PFSK-1 (cell line): Measurements from ENCODE around the gene TMEM175.

Source experiments
- FOXP2 ChIP-seq: optimal IDR thresholded peaks from 2 replicates; pipeline ENCODE3; 2011; ENCODE audit warnings: borderline replicate concordance, control low read depth, inconsistent platforms; ENCODE audit not compliant: insufficient read depth; ENCODE audit errors: extremely low read length, extremely low read depth
- POLR2AphosphoS5 ChIP-seq: IDR thresholded peaks from 2 replicates; pipeline ENCODE4 v1.6.1; 2012; ENCODE audit warnings: low read depth, mild to moderate bottlenecking, control low read depth, low read length, moderate library complexity
- REST ChIP-seq, 2 experiments: IDR thresholded peaks; 2 replicates each; pipeline versions ENCODE4 v1.6.1 to v1.8.0; 2011 to 2012; ENCODE audit warnings: low read depth in 2 of 2, low read length in 2 of 2, control low read depth in 1 of 2, inconsistent platforms in 1 of 2, mild to moderate bottlenecking in 1 of 2, moderate library complexity in 1 of 2; ENCODE audit not compliant: insufficient read depth in 1 of 2
- TAF1 ChIP-seq: IDR thresholded peaks from 2 replicates; pipeline ENCODE4 v1.6.1; 2012; ENCODE audit warnings: low read length, control low read depth, borderline replicate concordance; ENCODE audit not compliant: insufficient read depth

- no peak for TF ChIP-seq FOXP2
- TF ChIP-seq REST (IDR thresholded peaks at IDR 0.05; ENCODE audit: insufficient read depth in 1 of 2, low read depth in 2 of 2, low read length in 2 of 2): no peak
- no peak for TF ChIP-seq POLR2AphosphoS5
- no peak for TF ChIP-seq TAF1
These were observed 33.2 kb upstream of the TMEM175 start for GRCh38 chr4:898869-899555.
